EL (cell line): ENCODE measurements around the gene GSTK1.

ENCODE experiments used
- DNase-seq: peaks from one replicate; pipeline ENCODE4 v3.0.0-alpha.2; 2016

GSTK1 gene

DNA sequence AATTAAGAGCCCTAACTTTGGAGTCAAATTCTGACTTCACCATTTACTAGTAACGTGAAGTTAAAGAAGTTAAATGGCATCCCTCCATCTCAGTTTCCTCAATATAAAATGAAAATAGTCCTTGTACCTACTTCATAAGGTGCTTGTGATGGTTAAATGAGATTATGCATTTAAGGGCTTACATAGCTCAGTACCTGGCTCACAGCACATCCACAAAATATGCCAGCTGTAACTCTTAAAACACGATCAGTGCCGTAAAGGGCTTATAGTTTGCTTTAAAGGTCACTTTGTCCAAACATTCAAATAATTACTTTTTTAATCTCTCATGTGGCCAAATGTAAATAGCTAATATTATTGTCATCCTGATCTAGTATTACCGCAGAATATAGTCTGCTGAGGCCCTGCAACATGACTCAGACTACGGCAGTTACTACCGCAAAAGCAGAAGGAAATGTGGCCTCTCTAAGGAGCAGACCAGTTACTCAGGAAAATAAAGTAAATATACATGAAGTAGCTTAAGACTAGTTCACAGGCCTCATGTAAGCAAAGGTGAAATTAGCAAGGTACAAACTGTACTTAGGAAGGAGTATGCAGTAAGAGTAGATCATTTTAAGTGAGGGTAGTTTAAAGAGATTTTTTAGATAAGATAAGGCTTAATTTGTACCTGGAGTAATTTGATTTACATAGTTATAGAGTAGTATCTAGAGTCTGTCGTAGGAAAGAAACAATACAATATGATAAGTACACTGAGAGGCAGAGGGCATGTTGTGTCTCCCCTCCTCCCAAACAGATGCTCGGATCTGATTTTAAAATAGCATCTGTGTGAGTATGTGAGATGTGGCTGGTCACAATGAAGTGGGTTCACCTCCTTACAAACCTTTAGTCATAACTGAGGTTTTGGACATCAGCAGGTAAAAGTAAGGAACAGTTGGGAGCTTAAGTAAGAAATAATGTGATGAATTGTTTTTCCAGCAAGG is 38.0 kb downstream of the GSTK1 start:
- peak; percentile 42 for DNase-seq

DNA sequence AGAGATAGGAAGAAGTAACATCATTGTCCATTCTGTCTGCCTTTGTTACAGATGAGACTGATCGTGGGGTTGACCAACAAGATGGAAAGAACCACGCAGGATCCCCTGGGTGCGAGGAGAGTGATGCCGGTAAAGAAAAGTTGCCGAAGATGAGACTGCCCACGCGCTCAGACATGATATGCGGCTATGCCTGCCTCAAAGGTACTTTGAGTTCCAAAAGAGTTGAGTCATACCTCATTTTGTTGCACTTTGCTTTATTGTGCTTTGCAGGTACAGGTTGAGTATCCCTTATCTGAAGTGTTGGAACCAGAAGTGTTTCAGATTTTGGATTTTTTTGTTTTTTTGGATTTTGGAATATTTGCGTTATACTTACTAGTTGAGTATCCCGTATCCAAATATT is 40.5 kb downstream of the GSTK1 start:
- no peak for DNase-seq

DNA sequence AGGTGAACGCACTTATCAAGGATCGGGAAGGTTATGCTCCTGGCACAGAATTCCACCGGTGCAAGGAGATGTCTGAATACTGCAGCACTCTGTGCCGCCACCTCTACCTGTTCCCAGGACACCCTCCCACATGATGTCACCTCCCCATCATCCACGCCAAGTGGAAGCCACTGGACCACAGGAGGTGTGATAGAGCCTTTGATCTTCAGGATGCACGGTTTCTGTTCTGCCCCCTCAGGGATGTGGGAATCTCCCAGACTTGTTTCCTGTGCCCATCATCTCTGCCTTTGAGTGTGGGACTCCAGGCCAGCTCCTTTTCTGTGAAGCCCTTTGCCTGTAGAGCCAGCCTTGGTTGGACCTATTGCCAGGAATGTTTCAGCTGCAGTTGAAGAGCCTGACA is 41.7 kb downstream of the GSTK1 start:
- no peak for DNase-seq

DNA sequence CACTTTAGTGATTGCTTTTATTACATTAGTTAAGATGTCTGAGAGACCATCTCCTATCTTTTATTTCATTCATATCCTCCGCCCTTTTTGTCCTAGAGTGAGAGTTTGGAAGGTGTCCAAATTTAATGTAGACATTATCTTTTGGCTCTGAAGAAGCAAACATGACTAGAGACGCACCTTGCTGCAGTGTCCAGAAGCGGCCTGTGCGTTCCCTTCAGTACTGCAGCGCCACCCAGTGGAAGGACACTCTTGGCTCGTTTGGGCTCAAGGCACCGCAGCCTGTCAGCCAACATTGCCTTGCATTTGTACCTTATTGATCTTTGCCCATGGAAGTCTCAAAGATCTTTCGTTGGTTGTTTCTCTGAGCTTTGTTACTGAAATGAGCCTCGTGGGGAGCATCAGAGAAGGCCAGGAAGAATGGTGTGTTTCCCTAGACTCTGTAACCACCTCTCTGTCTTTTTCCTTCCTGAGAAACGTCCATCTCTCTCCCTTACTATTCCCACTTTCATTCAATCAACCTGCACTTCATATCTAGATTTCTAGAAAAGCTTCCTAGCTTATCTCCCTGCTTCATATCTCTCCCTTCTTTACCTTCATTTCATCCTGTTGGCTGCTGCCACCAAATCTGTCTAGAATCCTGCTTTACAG is 42.3 kb downstream of the GSTK1 start:
- peak; percentile 11 for DNase-seq

DNA sequence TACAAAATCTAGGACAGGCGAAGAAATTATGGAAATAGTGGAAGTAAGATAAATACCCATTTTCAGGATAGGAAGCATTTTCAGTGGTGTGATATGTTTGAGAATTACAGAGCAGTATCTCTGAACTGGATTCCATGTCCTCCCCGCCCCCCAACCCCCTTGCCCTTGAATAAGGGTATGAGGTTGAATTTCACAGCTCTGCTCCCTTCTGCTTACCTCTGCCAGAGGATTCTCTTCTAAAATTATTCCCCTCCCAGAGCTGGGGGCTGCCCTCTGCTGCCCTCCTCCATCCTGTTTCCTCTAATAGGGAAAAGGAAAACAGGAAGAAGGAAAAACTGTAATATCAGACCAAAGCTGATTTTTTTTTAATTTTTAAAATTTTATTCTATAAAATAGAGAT is 45.4 kb downstream of the GSTK1 start:
- no peak for DNase-seq

DNA sequence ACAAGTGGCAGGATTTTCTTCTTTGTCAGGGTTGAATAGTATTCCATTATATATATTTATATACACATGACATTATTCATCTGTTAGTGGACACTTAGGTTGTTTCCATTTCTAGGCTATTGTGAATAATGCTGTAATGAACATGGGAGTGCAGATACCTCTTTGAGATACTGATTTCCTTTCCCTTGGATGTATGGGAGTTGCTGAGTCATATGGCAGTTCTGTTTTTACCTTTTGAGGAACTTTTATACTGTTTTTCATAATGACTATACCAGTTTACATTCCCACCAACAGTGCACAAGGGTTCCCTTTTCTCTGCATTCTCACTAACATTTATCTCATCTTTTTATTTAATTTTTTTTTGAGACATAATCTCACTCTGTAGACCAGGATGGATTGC is 50.9 kb downstream of the GSTK1 start:
- DNase-seq: no peak

DNA sequence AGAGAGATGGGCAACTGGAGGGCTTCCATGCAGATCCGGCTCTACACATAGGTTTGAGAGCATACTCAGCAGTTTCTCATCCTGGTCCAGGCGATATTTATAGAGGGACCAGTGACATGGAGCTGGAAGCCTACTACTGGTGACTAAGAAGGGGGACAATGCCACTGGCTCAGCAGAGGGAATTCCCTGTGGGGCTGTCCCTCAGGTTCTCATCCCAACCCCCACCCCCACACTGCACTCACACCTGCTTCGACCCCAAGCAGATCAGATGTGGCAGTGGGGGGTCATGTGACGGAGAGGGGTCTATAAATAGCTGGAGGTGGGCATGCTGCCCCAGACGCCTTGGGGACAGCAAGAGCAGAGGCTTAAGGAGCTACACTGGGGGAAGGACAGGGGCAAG is 52.5 kb downstream of the GSTK1 start, which contains the start of gene CLCN1:
Gene CLCN1, plus strand, starts transcription at position 336 of the 400 bp plus-strand sequence. CDS start 102 bp downstream, outside the sequence.
- no peak for DNase-seq

DNA sequence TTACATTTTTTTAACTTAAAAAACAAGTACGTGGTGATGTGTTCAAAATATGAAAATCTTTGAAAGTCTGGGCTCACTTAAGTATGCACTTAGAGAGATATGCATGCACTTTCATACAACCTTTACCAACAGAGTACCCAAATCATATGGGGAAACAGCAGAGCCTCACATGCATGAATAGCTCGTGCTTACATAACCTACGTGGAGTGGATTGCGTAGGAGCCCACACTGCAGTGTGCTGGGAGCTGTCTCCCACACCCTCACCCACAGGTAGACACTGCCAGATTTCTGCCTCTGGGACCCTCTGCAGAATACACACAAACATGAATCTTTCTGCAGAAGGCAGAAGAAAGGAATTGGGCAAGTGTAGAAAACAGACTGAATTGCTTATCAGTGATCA is 53.3 kb downstream of the GSTK1 start:
- no peak for DNase-seq

DNA sequence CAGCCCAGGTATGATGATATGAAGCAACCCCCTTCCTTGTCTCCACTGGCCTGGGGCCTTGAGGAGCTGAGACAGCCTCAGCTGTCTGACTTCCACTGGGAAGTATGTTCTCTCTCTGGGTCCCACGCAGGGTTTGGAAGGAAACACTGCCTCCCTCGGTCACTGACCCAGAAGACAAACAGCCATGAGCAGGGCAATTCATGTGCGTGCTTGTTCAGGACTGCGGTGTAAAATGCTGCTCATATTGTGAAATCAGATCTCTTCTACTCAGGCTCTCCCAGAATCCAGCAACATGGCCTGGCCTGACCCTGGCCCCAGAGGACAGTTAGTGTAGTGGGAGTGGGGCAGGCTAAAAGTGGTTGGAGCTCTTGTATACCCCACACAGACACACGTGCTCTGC is 55.4 kb downstream of the GSTK1 start:
- no peak for DNase-seq
